ENCODE results near the gene LRRN4CL.

GRCh38 chr11:62654297-62654696, 35.0 kb downstream of the LRRN4CL start:
- no peak for TF ChIP-seq POLR2A (IDR thresholded peaks at IDR 0.05)
- TF ChIP-seq, protein P1, sequence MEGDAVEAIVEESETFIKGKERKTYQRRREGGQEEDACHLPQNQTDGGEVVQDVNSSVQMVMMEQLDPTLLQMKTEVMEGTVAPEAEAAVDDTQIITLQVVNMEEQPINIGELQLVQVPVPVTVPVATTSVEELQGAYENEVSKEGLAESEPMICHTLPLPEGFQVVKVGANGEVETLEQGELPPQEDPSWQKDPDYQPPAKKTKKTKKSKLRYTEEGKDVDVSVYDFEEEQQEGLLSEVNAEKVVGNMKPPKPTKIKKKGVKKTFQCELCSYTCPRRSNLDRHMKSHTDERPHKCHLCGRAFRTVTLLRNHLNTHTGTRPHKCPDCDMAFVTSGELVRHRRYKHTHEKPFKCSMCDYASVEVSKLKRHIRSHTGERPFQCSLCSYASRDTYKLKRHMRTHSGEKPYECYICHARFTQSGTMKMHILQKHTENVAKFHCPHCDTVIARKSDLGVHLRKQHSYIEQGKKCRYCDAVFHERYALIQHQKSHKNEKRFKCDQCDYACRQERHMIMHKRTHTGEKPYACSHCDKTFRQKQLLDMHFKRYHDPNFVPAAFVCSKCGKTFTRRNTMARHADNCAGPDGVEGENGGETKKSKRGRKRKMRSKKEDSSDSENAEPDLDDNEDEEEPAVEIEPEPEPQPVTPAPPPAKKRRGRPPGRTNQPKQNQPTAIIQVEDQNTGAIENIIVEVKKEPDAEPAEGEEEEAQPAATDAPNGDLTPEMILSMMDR (IDR thresholded peaks at IDR 0.05): no peak

Measured in body of pancreas (tissue), 4 donors.